ENCODE measurements around the gene RPS6KA3.
A peak's percentile ranks its signal among the peaks of the same experiment; 100 is the strongest.
"Not testable (repeated sequence)": the region's sequence is repeated elsewhere in the genome, so short reads cannot be mapped to it uniquely, and the experiment has no call there.

Gene RPS6KA3

DNA sequence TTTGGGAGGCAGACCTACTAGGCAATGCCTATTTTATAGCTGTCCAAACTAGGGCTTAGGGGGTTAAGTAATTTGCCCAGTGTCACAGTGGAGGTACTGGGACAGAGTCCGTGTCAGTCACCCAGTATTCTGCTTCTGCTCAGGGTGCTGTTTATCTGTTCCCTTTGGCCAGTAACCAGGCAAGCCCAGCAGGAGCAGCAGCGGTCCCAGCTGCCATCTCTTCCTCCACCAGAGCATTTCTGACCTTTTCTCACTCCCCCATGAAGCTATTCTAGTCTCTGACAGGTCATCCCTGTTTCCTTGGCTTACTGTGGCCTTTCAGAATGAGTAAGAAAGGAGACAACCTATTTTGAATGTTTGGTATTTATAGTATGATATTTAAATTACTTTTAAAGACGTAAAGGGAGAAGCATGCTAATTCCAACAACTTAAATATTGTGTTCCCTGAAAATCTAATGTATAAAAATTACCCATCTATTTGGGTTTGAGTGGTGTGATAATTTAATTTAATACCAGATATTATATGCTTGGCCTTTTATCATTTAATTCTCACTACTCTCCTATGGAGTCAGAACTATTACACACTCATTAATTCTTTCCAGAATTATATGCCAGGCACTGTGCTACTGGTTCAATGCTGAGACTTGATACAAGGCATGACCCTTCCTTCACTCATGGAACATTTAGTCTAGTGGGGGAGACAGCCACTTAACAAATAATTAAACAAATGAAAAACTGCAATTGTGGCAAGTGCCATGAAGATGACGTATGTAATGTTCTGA, 60.6 kb downstream of the RPS6KA3 start:
- no peak overlapping the region for H3K4me2 ChIP-seq
- H3K4me3 ChIP-seq, result no peak overlapping the region
- H3K27ac ChIP-seq, result no peak overlapping the region
- TF ChIP-seq Cebpa-rat (IDR thresholded peaks at IDR 0.05), result no peak
- H3K9me3 ChIP-seq (replicated peaks in 1 of 11), result no peaks in the 10 kb centered on the region
- H3K27me3 ChIP-seq, result no peaks in the 10 kb centered on the region
- no peak overlapping the region for H3K9ac ChIP-seq
- peaks cover 0 to 18% (median 9%) of the 10 kb centered on the region in 10 experiments; a peak in 14 of 20 replicates for H3K4me1 ChIP-seq
- peaks cover 25 to 77% (median 44%) of the 10 kb centered on the region in 11 experiments; a peak in 21 of 22 replicates for H3K36me3 ChIP-seq
- H4K20me1 ChIP-seq, result peaks cover 0 to 8% (median 0%) of the 10 kb centered on the region in 11 experiments; a peak in 3 of 22 replicates

GRCh38 chrX:20204351-20204750, 62.4 kb downstream of the RPS6KA3 start:
- H3K4me1 ChIP-seq, result peaks cover 0 to 18% (median 9%) of the 10 kb centered on the region in 10 experiments; a peak in 14 of 20 replicates
- H3K36me3 ChIP-seq, result peaks cover 26 to 93% (median 56%) of the 10 kb centered on the region in 11 experiments
- no peaks in the 10 kb centered on the region for H3K27me3 ChIP-seq
- no peak overlapping the region for H3K9ac ChIP-seq
- TF ChIP-seq Cebpa-rat (IDR thresholded peaks at IDR 0.05), result no peak
- no peaks in the 10 kb centered on the region for H3K9me3 ChIP-seq (replicated peaks in 1 of 11)
- no peak overlapping the region for H3K4me3 ChIP-seq
- no peak overlapping the region for H3K27ac ChIP-seq
- H4K20me1 ChIP-seq, result 0 out of 22 replicates have a peak, but pooled peaks cover 0 to 2% (median 0%) of the 10 kb centered on the region in 11 experiments
- peak overlapping the region in 8 of 11 experiments; percentile 22 to 66 (median 44); a peak in 15 of 22 replicates for H3K4me2 ChIP-seq

GRCh38 chrX:20197641-20198210, 69.0 kb downstream of the RPS6KA3 start:
- Histone ChIP-seq H3K4me1 (peaks cover 0 to 11% (median 0%) of the 10 kb centered on the region in 10 experiments; a peak in 2 of 20 replicates), H3K4me3 (no peak overlapping the region), H4K20me1 (no peaks in the 10 kb centered on the region), H3K27ac (no peak overlapping the region), H3K9me3 (replicated peaks in 1 of 11) (no peaks in the 10 kb centered on the region; a peak in 1 of 22 replicates), H3K27me3 (no peaks in the 10 kb centered on the region), H3K4me2 (no peak overlapping the region), H3K36me3 (peaks cover 21 to 83% (median 52%) of the 10 kb centered on the region in 11 experiments), H3K9ac (no peak overlapping the region)
- TF ChIP-seq Cebpa-rat (IDR thresholded peaks at IDR 0.05), result no peak

DNA sequence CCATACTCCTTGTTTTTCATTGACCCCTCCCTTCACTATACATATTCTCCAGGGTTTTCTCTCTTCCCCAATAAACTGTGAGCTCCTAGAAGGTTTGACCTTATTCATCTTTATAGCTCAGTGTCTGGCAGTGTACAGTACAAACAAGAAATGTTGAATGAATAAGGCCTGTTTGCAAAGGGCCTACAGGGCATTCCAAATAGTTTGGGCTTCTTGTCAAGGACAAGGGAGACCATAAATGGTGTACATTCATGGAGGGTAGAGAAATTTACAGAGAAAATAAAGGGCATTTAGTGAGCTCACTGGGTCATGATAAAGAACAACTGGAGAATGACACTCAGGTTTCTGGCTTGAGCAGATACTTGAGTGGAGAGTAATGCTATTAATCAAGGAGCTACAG, 77.5 kb downstream of the RPS6KA3 start:
- Histone ChIP-seq H3K9ac (no peak overlapping the region), H3K27me3 (no peaks in the 10 kb centered on the region), H3K4me3 (no peak overlapping the region), H4K20me1 (no peaks in the 10 kb centered on the region), H3K36me3 (peaks cover 32 to 78% (median 61%) of the 10 kb centered on the region in 11 experiments), H3K9me3 (replicated peaks in 1 of 11) (no peaks in the 10 kb centered on the region; a peak in 2 of 22 replicates), H3K4me2 (no peak overlapping the region), H3K4me1 (peaks cover 0 to 6% (median 0%) of the 10 kb centered on the region in 10 experiments; a peak in 2 of 20 replicates), H3K27ac (no peak overlapping the region)
- no peak for TF ChIP-seq Cebpa-rat (IDR thresholded peaks at IDR 0.05)

- H3K4me3 ChIP-seq, result no peak overlapping the region
- H4K20me1 ChIP-seq, result no peaks in the 10 kb centered on the region
- no peaks in the 10 kb centered on the region for H3K9me3 ChIP-seq (replicated peaks in 1 of 11)
- peaks cover 25 to 89% (median 47%) of the 10 kb centered on the region in 11 experiments; a peak in 21 of 22 replicates for H3K36me3 ChIP-seq
- peaks cover 0 to 8% (median 0%) of the 10 kb centered on the region in 10 experiments; a peak in 1 of 20 replicates for H3K4me1 ChIP-seq
- H3K27me3 ChIP-seq, result no peaks in the 10 kb centered on the region
- no peak overlapping the region for H3K4me2 ChIP-seq
- H3K27ac ChIP-seq, result no peak overlapping the region
- no peak for TF ChIP-seq Cebpa-rat (IDR thresholded peaks at IDR 0.05)
- no peak overlapping the region for H3K9ac ChIP-seq
Measured at GRCh38 chrX:20181598-20182329, 84.9 kb downstream of the RPS6KA3 start.

GRCh38 chrX:20177093-20177492, 89.6 kb downstream of the RPS6KA3 start:
- Histone ChIP-seq H3K4me1 (peaks cover 0 to 8% (median 0%) of the 10 kb centered on the region in 10 experiments; a peak in 1 of 20 replicates), H4K20me1 (no peaks in the 10 kb centered on the region), H3K36me3 (peaks cover 42 to 90% (median 62%) of the 10 kb centered on the region in 11 experiments), H3K27ac (no peak overlapping the region), H3K4me2 (no peak overlapping the region), H3K27me3 (no peaks in the 10 kb centered on the region), H3K9me3 (replicated peaks in 1 of 11) (no peaks in the 10 kb centered on the region), H3K9ac (no peak overlapping the region), H3K4me3 (no peak overlapping the region)
- TF ChIP-seq Cebpa-rat (IDR thresholded peaks at IDR 0.05), result no peak

DNA sequence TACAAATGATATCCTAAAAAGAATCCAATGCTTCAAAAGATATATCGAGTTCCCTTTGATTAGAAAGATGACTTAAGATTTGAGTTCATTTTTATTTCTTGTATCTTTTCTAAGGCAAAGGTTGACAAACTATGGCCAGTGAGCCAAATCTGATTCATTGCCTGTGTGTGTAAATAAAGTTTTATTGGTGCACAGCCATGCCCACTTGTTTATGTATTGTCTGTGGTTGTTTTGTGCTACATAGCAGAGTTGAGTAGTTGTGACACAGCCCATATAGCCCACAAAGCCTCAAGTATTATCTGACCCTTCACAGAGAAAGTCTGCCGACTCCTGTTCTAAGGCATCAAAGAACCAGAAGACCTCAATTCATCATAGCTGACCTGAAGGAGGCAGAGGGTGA, 92.9 kb downstream of the RPS6KA3 start:
- Histone ChIP-seq H3K36me3 (peaks cover 51 to 98% (median 65%) of the 10 kb centered on the region in 11 experiments), H3K4me3 (no peak overlapping the region), H4K20me1 (no peaks in the 10 kb centered on the region), H3K27ac (no peak overlapping the region), H3K4me2 (no peak overlapping the region), H3K9me3 (replicated peaks in 1 of 11) (no peaks in the 10 kb centered on the region), H3K4me1 (peaks cover 0 to 8% (median 0%) of the 10 kb centered on the region in 10 experiments; a peak in 1 of 20 replicates), H3K9ac (no peak overlapping the region), H3K27me3 (no peaks in the 10 kb centered on the region)
- TF ChIP-seq Cebpa-rat (IDR thresholded peaks at IDR 0.05), result no peak

GRCh38 chrX:20173313-20173712, 93.4 kb downstream of the RPS6KA3 start:
- TF ChIP-seq Cebpa-rat (IDR thresholded peaks at IDR 0.05), result no peak
- Histone ChIP-seq H3K4me1 (peaks cover 0 to 8% (median 0%) of the 10 kb centered on the region in 10 experiments; a peak in 1 of 20 replicates), H3K27ac (no peak overlapping the region), H3K9ac (no peak overlapping the region), H4K20me1 (no peaks in the 10 kb centered on the region), H3K4me3 (no peak overlapping the region), H3K27me3 (no peaks in the 10 kb centered on the region), H3K4me2 (no peak overlapping the region), H3K9me3 (replicated peaks in 1 of 11) (no peaks in the 10 kb centered on the region), H3K36me3 (peaks cover 55 to 98% (median 67%) of the 10 kb centered on the region in 11 experiments)

GRCh38 chrX:20171887-20172286, 94.8 kb downstream of the RPS6KA3 start:
- peaks cover 54 to 99% (median 73%) of the 10 kb centered on the region in 11 experiments for H3K36me3 ChIP-seq
- H3K4me2 ChIP-seq, result no peak overlapping the region
- no peak overlapping the region for H3K27ac ChIP-seq
- no peak for TF ChIP-seq Cebpa-rat (IDR thresholded peaks at IDR 0.05)
- no peaks in the 10 kb centered on the region for H3K27me3 ChIP-seq
- no peaks in the 10 kb centered on the region for H3K4me1 ChIP-seq
- H3K9me3 ChIP-seq (replicated peaks in 1 of 11), result no peaks in the 10 kb centered on the region
- no peak overlapping the region for H3K4me3 ChIP-seq
- no peaks in the 10 kb centered on the region for H4K20me1 ChIP-seq
- no peak overlapping the region for H3K9ac ChIP-seq

GRCh38 chrX:20162516-20162915, 104.2 kb downstream of the RPS6KA3 start:
- H3K4me2 ChIP-seq; H3K9me3 ChIP-seq (replicated peaks in 1 of 11); H3K4me1 ChIP-seq; H3K9ac ChIP-seq; H3K4me3 ChIP-seq; H4K20me1 ChIP-seq; H3K27me3 ChIP-seq; H3K27ac ChIP-seq: not testable (repeated sequence)
- peaks cover 28 to 94% (median 55%) of the 10 kb centered on the region in 11 experiments; a peak in 21 of 22 replicates for H3K36me3 ChIP-seq
